Right lung (tissue), 10 donors: ENCODE data around the gene CAP2. TPM values are rescaled to one million over a fixed set of nuclear protein-coding genes. Genes with fewer than 3 reads are reported as not detected.

ENCODE experiments used
- DNase-seq, 2 donors: peaks; one replicate each; pipeline ENCODE4 v3.0.0-alpha.2; 2013
- long read RNA-seq, 8 donors: transcript quantifications; one replicate each; lab custom pipeline, GENCODE V29; 2026
- polyA plus RNA-seq, 5 donors: library from polyadenylated mRNA; unstranded; fragments of 120-200 nt; gene quantifications; one replicate each; pipeline versions ENCODE4 v1.2.1 to v1.2.3, GENCODE V29; 2013; ENCODE audit warnings: inconsistent platforms in 1 of 5, low replicate concordance in 1 of 5; ENCODE audit not compliant: insufficient read length in 5 of 5, insufficient read depth in 1 of 5

The CAP2 gene, protein sequence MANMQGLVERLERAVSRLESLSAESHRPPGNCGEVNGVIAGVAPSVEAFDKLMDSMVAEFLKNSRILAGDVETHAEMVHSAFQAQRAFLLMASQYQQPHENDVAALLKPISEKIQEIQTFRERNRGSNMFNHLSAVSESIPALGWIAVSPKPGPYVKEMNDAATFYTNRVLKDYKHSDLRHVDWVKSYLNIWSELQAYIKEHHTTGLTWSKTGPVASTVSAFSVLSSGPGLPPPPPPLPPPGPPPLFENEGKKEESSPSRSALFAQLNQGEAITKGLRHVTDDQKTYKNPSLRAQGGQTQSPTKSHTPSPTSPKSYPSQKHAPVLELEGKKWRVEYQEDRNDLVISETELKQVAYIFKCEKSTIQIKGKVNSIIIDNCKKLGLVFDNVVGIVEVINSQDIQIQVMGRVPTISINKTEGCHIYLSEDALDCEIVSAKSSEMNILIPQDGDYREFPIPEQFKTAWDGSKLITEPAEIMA
- polyA plus RNA-seq: 10 to 100 TPM in 2 of 5 donors, 1 to 10 TPM in 3; 9.0 to 12.7 (median 9.8) TPM
- long read RNA-seq, donor 1, partial matches to known transcripts: 0 of 1 reads
- long read RNA-seq, donor 1, other reads (novel, unspliced or antisense): 0 of 1 reads
- long read RNA-seq, donor 2, partial matches to known transcripts: 0 of 2 reads
- long read RNA-seq, donor 2, other reads (novel, unspliced or antisense): 0 of 2 reads
- long read RNA-seq, donor 3: 0 reads
- long read RNA-seq, donor 4: 0 reads
- long read RNA-seq, donor 5: 0 reads
- long read RNA-seq, donor 6, partial matches to known transcripts: 0 of 1 reads
- long read RNA-seq, donor 6, other reads (novel, unspliced or antisense): 0 of 1 reads
- long read RNA-seq, donor 7, partial matches to known transcripts: 0 of 2 reads
- long read RNA-seq, donor 7, other reads (novel, unspliced or antisense): 0 of 2 reads
- long read RNA-seq, donor 8, partial matches to known transcripts: 0 of 1 reads
- long read RNA-seq, donor 8, other reads (novel, unspliced or antisense): 0 of 1 reads

GRCh38 chr6:17392978-17393891, at the start of gene CAP2:
Gene CAP2, plus strand, starts transcription at chr6:17393595. Its CDS starts 27,961 bp downstream, at chr6:17421556.
- peak; percentile 39 to 54 for DNase-seq

- DNase-seq: no peak
Observed at GRCh38 chr6:17347012-17347411, 46.4 kb upstream of the CAP2 start.

DNA sequence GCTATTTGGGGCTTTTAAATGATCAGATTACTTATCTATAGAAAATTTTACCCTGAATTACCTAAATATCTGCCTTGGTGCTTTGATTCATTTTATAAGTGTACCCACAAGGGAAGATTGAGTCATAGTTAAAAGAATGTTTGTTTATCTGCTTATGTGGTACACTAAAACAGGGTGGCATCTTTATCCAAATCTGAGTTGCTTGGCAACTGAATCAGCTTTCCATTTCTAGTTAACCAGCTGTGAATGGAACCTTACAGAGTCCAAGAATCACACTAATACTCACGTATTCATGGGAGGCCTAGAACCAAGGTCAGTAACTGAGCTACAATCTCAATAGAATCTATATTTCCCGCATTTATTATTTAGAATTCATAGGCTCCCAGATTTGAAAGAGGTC, 44.0 kb upstream of the CAP2 start:
- no peak for DNase-seq

GRCh38 chr6:17352302-17352701, 41.1 kb upstream of the CAP2 start:
- DNase-seq: no peak

DNA sequence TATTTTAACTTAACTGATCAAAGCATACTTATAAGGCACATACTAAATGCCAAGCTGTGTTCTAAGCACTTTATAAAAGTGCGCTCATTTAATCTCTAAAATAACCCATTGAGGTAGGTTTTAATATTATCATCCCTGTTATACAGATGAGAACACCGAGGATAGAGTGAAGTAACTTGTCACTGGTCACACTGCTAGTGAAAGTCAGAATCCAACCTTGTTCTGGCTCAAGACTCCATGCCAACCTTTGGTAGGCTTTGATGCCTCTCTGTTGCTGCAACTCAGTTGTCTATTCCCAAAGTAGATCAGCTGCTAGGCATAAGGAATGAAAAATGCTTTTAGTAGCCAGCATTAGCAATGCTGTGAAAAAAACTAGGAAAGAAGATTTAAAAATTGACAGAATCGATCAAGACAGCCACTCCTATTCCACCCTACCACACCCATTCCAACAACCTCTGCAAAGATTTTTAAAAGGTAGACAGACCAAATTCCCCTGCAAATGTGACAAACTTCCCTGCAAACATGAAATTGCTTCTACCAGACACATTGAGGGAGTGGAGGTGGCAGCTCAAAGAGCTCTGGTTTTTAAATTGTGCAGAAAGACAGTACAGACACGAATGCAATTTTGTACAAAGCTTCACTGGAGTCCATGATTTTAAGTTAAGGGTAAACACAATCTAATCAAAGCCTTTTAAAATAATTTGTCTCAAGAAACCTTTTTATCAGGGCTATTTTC, 39.8 kb upstream of the CAP2 start:
- DNase-seq: no peak

DNA sequence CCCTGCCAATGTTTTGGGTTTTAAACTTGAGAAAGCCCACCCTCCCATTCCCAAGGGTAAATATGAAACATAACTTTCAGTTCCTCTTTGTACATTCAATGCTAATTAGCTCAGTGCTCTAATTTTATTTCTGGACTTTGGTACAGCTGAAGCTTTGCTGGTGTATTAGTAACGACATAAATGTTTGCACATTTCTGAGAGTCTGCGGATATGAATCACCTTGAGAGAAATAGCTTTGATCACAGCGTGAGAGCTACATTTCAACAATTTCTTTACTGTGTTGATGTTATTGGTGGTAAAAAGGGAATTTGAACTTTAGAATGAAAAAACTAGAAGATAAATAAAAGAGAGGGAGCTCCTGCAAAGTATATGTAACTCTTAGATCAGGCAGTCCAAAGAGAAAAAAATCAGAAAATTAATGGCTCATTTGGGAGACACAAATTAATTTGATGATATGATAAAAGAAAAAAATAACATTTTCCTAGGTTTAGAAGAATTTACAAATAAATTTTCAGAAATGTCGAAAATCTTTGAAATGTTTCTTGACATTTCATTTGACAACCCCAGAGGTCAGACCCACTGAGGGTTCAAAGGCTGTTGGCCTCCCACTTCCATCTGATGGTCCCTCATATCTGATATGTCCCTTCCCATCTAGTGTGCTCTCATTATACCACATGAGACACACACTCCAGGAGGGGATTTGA, 38.5 kb upstream of the CAP2 start:
- DNase-seq: no peak

- DNase-seq: no peak
Observed at GRCh38 chr6:17355404-17355774, 38.0 kb upstream of the CAP2 start.

DNA sequence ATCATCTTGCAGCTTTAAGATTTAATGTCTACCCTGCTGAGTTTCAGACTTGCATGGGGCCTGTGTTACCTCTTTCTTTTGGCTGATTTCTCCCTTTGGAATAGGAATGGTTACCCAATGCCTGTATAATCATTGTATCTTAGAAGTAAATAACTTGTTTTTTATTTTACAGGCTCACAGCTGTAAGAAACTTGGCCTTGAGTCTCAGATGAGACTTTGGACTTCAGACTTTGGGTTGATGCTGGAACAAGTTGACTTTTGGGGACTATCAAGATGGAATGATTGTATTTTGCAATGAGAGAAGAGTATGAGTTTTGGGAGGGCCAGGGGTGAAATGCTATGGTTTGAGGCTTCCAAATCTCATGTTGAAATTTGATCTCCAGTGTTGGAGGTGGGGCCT, 34.9 kb upstream of the CAP2 start:
- DNase-seq: no peak

- DNase-seq: no peak
Observed at GRCh38 chr6:17360564-17360963, 32.8 kb upstream of the CAP2 start.

DNA sequence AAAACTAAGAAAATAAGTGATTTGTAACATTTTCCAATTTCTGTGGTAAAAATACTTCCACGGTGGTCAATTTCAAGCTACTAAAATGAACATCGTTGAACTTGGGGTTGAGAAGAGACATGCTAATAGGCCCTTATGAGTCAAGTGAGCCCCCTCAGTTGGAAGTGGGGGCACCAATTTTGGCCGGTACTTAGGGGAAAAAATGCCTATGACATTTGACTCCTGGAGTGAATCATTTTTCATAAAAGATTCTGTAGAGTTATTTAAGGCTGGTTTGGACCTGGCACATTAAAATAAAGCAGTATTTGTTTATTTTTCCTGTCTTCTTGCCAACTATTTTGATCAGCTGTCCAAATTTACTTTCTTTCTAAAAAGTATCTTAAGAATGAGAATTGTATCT, 32.4 kb upstream of the CAP2 start:
- no peak for DNase-seq

DNA sequence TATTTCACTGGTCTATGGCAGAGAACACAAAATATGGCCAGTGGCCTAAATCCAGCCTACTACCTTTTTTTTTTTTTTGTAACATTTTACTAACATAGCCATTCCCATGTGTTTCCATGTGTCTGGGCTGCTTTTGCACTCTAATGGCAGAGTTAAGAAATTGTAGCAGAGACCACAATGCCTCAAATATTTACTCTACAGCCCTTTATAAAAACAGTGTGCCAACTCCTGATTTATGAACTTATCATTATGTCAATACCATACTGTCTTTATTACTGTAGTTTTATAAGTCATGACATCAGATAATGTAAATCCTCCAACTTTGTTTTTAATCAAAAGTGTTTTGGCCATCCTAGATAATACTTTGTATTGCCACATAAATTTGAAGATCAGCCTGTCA, 27.4 kb upstream of the CAP2 start:
- DNase-seq: no peak

- DNase-seq: no peak
Observed at GRCh38 chr6:17367868-17368267, 25.5 kb upstream of the CAP2 start.

DNA sequence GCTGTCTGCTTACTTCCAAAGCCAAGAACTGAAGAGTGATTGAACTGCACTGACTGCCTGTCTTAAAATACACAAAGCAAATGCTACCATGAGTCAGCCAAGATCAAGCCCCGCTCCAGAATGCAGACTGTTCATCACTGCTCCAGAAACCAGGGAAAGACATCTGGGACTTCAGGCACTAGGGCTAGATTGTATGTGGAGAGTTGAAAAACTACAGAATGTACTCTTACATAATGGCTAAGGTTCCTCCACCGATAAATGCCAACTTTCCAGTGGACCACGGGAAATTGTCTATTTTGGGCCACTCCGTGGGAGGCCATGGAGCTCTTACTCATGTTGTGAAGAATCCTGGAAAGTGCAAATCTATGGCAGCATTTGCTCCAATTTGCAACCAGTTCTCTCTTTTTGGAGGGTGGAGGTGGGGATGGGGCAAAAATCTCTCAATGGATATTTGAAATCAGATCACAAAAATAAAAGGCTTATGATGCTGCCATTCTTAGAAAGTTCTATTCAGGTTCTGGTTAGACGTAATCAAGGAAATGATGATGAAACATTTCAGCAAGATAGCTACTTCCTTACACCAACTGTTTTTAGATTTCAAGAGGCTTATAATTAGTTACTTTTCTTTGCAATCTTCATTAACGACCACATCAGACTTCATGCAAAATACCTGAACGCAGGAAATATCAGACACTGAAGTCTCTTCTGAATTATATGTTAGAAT, 11.8 kb upstream of the CAP2 start:
- DNase-seq: no peak

DNA sequence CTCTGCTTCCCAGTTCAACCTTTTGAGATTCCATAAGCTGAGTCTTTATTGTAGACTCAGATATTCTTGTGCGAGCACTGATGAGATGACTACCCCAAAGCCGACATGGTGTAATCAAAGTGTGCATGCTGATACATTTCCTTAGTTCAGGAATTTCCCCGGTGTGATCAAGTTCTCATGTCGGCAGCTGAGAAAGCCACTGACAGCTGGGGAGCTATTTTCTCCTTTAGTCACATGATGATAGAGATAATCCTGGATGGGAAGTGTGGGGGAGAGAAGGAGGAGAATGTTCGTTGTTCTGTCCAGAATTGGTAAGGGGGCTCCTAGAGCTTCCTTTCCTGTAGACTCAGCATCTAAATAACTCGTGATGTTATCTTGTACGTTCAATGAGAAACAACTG, 7.7 kb upstream of the CAP2 start:
- DNase-seq: no peak

DNA sequence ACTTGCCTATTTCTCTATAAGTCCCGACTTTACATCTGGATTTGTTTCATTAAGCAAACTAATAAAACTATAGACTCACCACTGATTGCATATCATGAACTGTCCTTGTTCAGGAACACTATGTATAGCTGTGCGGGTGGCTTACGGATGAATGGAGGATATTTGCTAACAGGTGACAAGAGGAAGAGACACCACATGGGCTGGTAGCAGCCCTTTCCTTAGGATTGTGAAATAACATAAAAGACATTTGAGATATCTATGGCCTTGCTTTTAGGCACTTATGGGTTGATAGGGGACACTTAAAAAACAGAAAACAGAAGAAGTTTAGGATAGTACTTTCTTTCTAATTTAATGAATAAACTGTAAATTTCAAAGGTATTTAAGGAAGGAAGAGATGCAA, 5.0 kb upstream of the CAP2 start:
- no peak for DNase-seq

GRCh38 chr6:17389274-17389847, 4.0 kb upstream of the CAP2 start:
- no peak for DNase-seq

DNA sequence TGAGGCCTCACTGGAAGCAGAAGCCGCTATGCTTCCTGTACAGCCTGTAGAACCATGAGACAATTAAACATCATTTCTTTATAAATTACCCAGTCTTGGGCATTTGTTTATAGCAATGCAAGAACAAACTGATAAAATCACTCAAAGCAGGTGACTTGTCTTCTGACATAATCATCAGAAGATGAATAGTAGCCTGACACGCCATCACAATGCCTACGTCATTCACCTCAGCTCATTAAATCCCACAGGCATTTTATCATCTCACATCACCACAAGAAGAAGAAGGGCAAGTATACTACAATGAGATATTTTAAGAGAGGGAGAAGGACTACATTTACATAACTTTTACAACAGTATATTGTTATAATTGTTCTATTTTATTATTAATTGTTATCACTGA, 3.1 kb upstream of the CAP2 start:
- no peak for DNase-seq

- DNase-seq: no peak
Observed at GRCh38 chr6:17391976-17392375, 1.4 kb upstream of the CAP2 start.
